ENCODE data around the gene ANKS6.

The ANKS6 gene

GRCh38 chr9:98808411-98808815 lies 12.1 kb upstream of the ANKS6 start:
- no peak for DNase-seq
- no peak for TF ChIP-seq GATA1 (IDR thresholded peaks at IDR 0.05; ENCODE audit: low read depth, low read length)
- no peak for TF ChIP-seq POLR2A (IDR thresholded peaks at IDR 0.05; ENCODE audit: low read length)

DNA sequence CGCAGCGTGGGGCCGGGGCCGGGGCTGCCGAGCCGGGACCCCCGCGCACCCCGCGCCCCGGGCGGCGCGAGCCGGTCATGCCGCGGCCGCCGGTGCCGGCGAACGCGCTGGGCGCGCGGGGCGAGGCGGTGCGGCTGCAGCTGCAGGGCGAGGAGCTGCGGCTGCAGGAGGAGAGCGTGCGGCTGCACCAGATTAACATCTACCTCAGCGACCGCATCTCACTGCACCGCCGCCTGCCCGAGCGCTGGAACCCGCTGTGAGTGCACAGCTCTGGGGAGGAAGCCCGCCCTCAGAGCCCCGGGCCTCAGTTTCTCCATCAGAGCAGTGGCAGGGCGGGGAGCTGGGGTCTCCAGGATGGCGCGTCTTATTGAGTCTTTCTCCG lies 11.4 kb upstream of the ANKS6 start:
- DNase-seq: no peak
- TF ChIP-seq POLR2A (IDR thresholded peaks at IDR 0.05; ENCODE audit: low read length) (no peak), GATA1 (IDR thresholded peaks at IDR 0.05; ENCODE audit: low read depth, low read length) (no peak)

DNA sequence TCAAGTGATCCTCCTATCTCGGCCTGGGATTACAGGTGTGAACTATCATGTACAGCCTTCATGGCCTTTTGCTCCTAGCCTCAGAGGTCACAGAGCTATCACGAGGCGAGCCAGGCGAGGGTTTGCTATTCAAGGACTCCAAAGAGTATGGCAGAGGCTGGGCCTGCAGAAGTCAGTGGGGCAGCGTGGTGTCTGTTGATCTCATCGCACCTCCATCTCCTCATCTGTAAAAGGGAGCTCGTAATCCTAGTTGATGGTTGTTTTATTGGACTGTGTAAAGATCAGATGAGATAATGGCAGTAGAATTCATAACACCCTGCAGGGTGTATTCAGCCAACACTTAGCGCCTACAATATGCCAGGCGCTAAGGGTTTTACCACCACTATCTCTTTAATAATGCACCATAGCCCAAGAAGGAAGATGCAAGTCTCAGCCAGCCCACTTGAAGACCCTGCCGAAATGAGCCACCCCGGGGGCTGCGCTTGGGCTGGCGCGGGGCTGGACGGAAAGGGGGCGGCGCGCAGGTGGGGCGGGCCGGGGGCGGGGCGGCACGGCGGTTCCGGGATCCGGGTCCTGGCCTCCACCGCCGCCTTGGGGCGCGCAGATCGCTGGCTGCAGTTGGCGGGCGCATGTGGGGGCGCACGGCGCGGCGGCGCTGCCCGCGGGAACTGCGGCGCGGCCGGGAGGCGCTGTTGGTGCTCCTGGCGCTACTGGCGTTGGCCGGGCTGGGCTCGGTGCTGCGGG lies 10.9 kb upstream of the ANKS6 start, which contains the start of gene GALNT12:
TSS of gene GALNT12 (plus strand) at position 601 of the 744 bp plus-strand sequence. CDS start at position 630, 29 bp downstream.
- DNase-seq: no peak
- no peak for TF ChIP-seq POLR2A (IDR thresholded peaks at IDR 0.05; ENCODE audit: low read length)
- TF ChIP-seq GATA1 (IDR thresholded peaks at IDR 0.05; ENCODE audit: low read depth, low read length): no peak

GRCh38 chr9:98806394-98807035 lies 10.2 kb upstream of the ANKS6 start:
- no peak for DNase-seq
- TF ChIP-seq GATA1 (IDR thresholded peaks at IDR 0.05; ENCODE audit: low read depth, low read length): no peak
- TF ChIP-seq POLR2A (IDR thresholded peaks at IDR 0.05; ENCODE audit: low read length): no peak

GRCh38 chr9:98805506-98806272 lies 9.3 kb upstream of the ANKS6 start:
- DNase-seq: no peak
- TF ChIP-seq POLR2A (IDR thresholded peaks at IDR 0.05; ENCODE audit: low read length) (no peak), GATA1 (IDR thresholded peaks at IDR 0.05; ENCODE audit: low read depth, low read length) (no peak)

- DNase-seq: no peak
- TF ChIP-seq GATA1 (IDR thresholded peaks at IDR 0.05; ENCODE audit: low read depth, low read length) (no peak), POLR2A (IDR thresholded peaks at IDR 0.05; ENCODE audit: low read length) (no peak)
Observed at GRCh38 chr9:98804083-98804482, 7.7 kb upstream of the ANKS6 start.

DNA sequence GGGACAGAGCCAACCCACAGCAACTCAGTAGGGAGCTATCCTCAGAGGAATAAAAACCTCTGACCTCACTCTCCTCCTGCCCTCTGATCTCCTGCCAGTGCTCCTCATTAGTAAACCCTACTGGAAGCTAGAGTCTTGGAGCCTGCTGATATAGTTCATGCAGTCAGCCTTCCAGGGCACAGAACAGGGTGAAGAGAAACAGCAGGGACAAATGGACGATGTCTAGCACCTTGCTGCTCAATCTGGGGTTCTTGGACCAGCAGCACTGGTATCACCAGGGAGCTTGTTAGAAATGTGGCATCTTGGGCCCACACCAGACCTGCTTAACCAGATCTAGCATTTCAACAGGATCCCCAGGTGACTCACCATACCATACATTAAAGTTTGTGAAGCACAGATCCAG lies 5.6 kb upstream of the ANKS6 start:
- DNase-seq: no peak
- TF ChIP-seq GATA1 (IDR thresholded peaks at IDR 0.05; ENCODE audit: low read depth, low read length): no peak
- TF ChIP-seq POLR2A (IDR thresholded peaks at IDR 0.05; ENCODE audit: low read length): no peak

DNA sequence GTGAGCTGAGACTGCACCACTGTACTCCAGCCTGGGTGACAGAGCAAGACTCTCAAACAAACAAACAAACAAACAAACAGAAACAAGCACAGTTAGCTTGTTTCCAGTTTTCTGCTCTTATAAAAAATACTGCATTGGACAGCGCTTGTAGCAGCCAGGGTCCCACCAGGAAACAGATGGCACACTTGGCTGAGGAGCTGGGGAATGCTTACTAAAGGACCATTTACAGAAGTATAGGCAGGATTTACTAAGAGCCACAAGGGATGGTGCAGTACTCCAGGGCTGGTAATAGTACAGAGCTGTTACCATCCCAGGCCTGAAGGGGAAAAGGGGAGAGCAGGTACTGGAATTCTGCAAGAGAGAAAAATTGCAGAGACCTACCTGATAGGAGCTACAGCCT lies 5.2 kb upstream of the ANKS6 start:
- TF ChIP-seq GATA1 (IDR thresholded peaks at IDR 0.05; ENCODE audit: low read depth, low read length) (no peak), POLR2A (IDR thresholded peaks at IDR 0.05; ENCODE audit: low read length) (no peak)
- DNase-seq: no peak

GRCh38 chr9:98798254-98798653 lies 1.9 kb upstream of the ANKS6 start:
- DNase-seq: no peak
- TF ChIP-seq GATA1 (IDR thresholded peaks at IDR 0.05; ENCODE audit: low read depth, low read length) (no peak), POLR2A (IDR thresholded peaks at IDR 0.05; ENCODE audit: low read length) (no peak)

- DNase-seq: no peak
- TF ChIP-seq POLR2A (IDR thresholded peaks at IDR 0.05; ENCODE audit: low read length): no peak
- no peak for TF ChIP-seq GATA1 (IDR thresholded peaks at IDR 0.05; ENCODE audit: low read depth, low read length)
Observed at GRCh38 chr9:98797491-98797890, 1.1 kb upstream of the ANKS6 start.

DNA sequence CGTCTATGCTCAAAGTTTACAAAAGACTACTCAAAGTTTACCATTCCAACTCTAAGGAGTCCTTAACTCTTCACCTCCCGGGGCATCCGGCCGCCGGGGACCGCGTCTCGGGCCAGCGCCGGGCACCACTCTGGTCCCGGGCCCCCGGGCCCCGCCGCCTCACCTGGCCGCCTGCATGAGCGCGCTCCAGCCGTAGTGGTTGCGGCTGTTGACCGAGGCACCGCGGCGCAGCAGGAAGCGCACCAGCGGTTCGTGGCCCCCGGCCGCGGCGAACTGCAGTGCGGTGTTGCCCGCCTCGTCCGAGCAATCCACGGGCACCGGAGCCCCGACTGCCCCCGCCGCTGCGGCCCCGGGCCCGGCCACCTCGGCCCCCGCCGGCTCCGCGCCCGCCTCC lies 388 bp downstream of the ANKS6 start:
- no peak for DNase-seq
- TF ChIP-seq GATA1 (IDR thresholded peaks at IDR 0.05; ENCODE audit: low read depth, low read length): no peak
- TF ChIP-seq POLR2A (IDR thresholded peaks at IDR 0.05; ENCODE audit: low read length): no peak

GRCh38 chr9:98795295-98795955 lies 930 bp downstream of the ANKS6 start:
- DNase-seq: no peak
- TF ChIP-seq GATA1 (IDR thresholded peaks at IDR 0.05; ENCODE audit: low read depth, low read length) (no peak), POLR2A (IDR thresholded peaks at IDR 0.05; ENCODE audit: low read length) (no peak)

DNA sequence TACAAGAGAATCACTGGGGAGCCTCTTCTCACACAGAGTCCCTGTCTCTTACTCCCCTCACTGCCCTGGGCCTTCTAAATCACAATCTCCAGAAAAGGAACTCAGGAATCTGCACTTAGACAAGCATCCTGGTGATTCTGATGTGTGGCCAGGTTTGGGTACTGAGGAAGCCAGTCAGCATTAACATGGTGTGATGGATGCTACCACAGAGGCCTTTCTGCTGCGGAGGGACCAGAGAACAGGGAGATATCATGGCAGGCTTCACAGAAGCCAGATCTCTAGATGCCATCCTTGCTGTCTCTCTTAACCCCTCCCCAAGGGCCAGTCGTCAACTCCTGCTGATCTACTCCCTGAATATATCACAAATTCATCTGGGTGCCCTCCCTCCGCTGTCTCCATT lies 1.6 kb downstream of the ANKS6 start:
- TF ChIP-seq POLR2A (IDR thresholded peaks at IDR 0.05; ENCODE audit: low read length) (no peak), GATA1 (IDR thresholded peaks at IDR 0.05; ENCODE audit: low read depth, low read length) (no peak)
- DNase-seq: no peak

- no peak for DNase-seq
- no peak for TF ChIP-seq POLR2A (IDR thresholded peaks at IDR 0.05; ENCODE audit: low read length)
- no peak for TF ChIP-seq GATA1 (IDR thresholded peaks at IDR 0.05; ENCODE audit: low read depth, low read length)
Observed at GRCh38 chr9:98793031-98793430, 3.3 kb downstream of the ANKS6 start.

Data from erythroblast (primary cell).